H1 (cell line): ENCODE measurements around the gene MAVS. TPM values are rescaled to one million over a fixed set of nuclear protein-coding genes. Genes with fewer than 3 reads are reported as not detected.
"Not testable (repeated sequence)": the region's sequence is repeated elsewhere in the genome, so short reads cannot be mapped to it uniquely, and the experiment has no call there.

Experiments used
- CTCF ChIA-PET: fragments of 300-600 bp; sonication (Branson Sonifier 250); formaldehyde crosslinking; loops from one replicate; lab custom pipeline; 2021; ENCODE audit not compliant: partially characterized antibody; lab: Charles Lee
- POLR2A ChIA-PET: fragments of 300-600 bp; sonication (Branson Sonifier 250); formaldehyde crosslinking; loops from one replicate; lab custom pipeline; 2021; ENCODE audit warnings: inconsistent platforms; ENCODE audit not compliant: partially characterized antibody; lab: Charles Lee
- DNase-seq, 2 experiments: peaks; one replicate each; pipeline versions ENCODE4 v3.0.0 to v3.0.0-alpha.2; 2010 to 2022; ENCODE audit warnings: low spot score in 2 of 2, low read depth in 1 of 2, mixed read lengths in 1 of 2
- FAIRE-seq: peaks from 2 replicates; lab custom pipeline; 2011; peaks lifted over from hg19 to GRCh38; lab: Jason Lieb, UNC
- H2AFZ ChIP-seq: 2 replicates; pipeline ENCODE4 v1.8.1; 2012; ENCODE audit warnings: low read length, inconsistent platforms
- H2AK5ac ChIP-seq: 2 replicates; pipeline ENCODE4 v1.6.1; 2013; ENCODE audit warnings: low read depth, low read length
- H2BK120ac ChIP-seq: replicated peaks from 2 replicates; pipeline ENCODE3; 2013; ENCODE audit warnings: low read depth, low read length, inconsistent platforms
- H2BK12ac ChIP-seq: 2 replicates; pipeline ENCODE4 v1.6.1; 2013; ENCODE audit warnings: low read depth, low read length
- H2BK15ac ChIP-seq: 2 replicates; pipeline ENCODE4 v1.6.1; 2013; ENCODE audit warnings: low read length
- H2BK20ac ChIP-seq: 2 replicates; pipeline ENCODE4 v1.6.1; 2013; ENCODE audit warnings: low read length
- H2BK5ac ChIP-seq: 2 replicates; pipeline ENCODE4 v1.6.1; 2013; ENCODE audit warnings: low read depth, low read length
- H3K14ac ChIP-seq: 2 replicates; pipeline ENCODE4 v1.6.1; 2013; ENCODE audit warnings: inconsistent platforms; ENCODE audit not compliant: insufficient read length
- H3K18ac ChIP-seq: 2 replicates; pipeline ENCODE4 v1.6.1; 2013; ENCODE audit warnings: low read length; ENCODE audit errors: extremely low read depth
- H3K23ac ChIP-seq: 2 replicates; pipeline ENCODE4 v1.6.1; 2013; ENCODE audit warnings: inconsistent platforms; ENCODE audit not compliant: insufficient read length
- H3K23me2 ChIP-seq: 2 replicates; pipeline ENCODE4 v1.6.1; 2013; ENCODE audit warnings: low read depth, low read length
- H3K27ac ChIP-seq: 2 replicates; pipeline ENCODE4 v1.6.1; 2011; ENCODE audit warnings: low read depth, low read length, inconsistent platforms
- H3K27me3 ChIP-seq, 4 experiments: replicated peaks in 1 of 4; 1 replicate in 1 of 4; 2 replicates in 3 of 4; pipeline versions ENCODE4 v1.6.1 to v1.8.1; 2011 to 2013; ENCODE audit warnings: low read length in 3 of 4, mild to moderate bottlenecking in 3 of 4, inconsistent platforms in 2 of 4, mixed read lengths in 2 of 4, moderate library complexity in 1 of 4; ENCODE audit not compliant: control insufficient read depth in 3 of 4, insufficient read depth in 3 of 4; ENCODE audit errors: extremely low read depth in 1 of 4
- H3K36me3 ChIP-seq, 4 experiments: 2 replicates each; pipeline versions ENCODE4 v1.6.1 to v1.8.1; 2011 to 2013; ENCODE audit warnings: mild to moderate bottlenecking in 4 of 4, low read length in 3 of 4, moderate library complexity in 2 of 4, control low read depth in 1 of 4, inconsistent platforms in 1 of 4; ENCODE audit not compliant: insufficient read depth in 4 of 4, control insufficient read depth in 2 of 4
- H3K4ac ChIP-seq: replicated peaks from 2 replicates; pipeline ENCODE3; 2013; ENCODE audit warnings: low read length, low read depth, mixed read lengths, inconsistent platforms; ENCODE audit not compliant: insufficient read length
- H3K4me1 ChIP-seq, 4 experiments: replicated peaks in 1 of 4; 1 replicate in 1 of 4; 2 replicates in 3 of 4; pipeline versions ENCODE4 v1.6.1 to v1.8.1; 2011 to 2013; ENCODE audit warnings: low read length in 3 of 4, inconsistent platforms in 2 of 4, mixed read lengths in 1 of 4; ENCODE audit not compliant: insufficient read depth in 4 of 4, control insufficient read depth in 3 of 4
- H3K4me2 ChIP-seq, 2 experiments: 2 replicates each; pipeline versions ENCODE4 v1.6.1 to v1.8.1; 2011 to 2013; ENCODE audit warnings: low read depth in 2 of 2, low read length in 2 of 2, control low read depth in 1 of 2, inconsistent platforms in 1 of 2, mild to moderate bottlenecking in 1 of 2; ENCODE audit not compliant: insufficient read depth in 1 of 2
- H3K4me3 ChIP-seq, 4 experiments: fragments of 200-600, 300-600 bp in 1 of 4; sonication (generic), shearing (Covaris generic), sonication (Bioruptor Twin) in 1 of 4; 2 replicates each; pipeline versions ENCODE4 v1.5.1 to v1.8.1; 2011 to 2016; ENCODE audit warnings: low read length in 4 of 4, low read depth in 3 of 4, control low read depth in 2 of 4, inconsistent platforms in 2 of 4, mild to moderate bottlenecking in 2 of 4, mixed read lengths in 1 of 4, moderate library complexity in 1 of 4; ENCODE audit not compliant: insufficient read depth in 2 of 4; ENCODE audit errors: extremely low read depth in 1 of 4
- H3K56ac ChIP-seq: replicated peaks from 2 replicates; pipeline ENCODE3; 2013; ENCODE audit warnings: low read depth, mild to moderate bottlenecking, mixed read lengths, low read length, inconsistent platforms; ENCODE audit not compliant: insufficient read length
- H3K79me1 ChIP-seq: 2 replicates; pipeline ENCODE4 v1.6.1; 2013; ENCODE audit warnings: low read depth, low read length, control low read depth
- H3K79me2 ChIP-seq, 2 experiments: 2 replicates each; pipeline versions ENCODE4 v1.6.1 to v1.8.1; 2012 to 2013; ENCODE audit warnings: low read length in 2 of 2, mild to moderate bottlenecking in 2 of 2, inconsistent platforms in 1 of 2; ENCODE audit not compliant: insufficient read depth in 2 of 2, control insufficient read depth in 1 of 2
- H3K9ac ChIP-seq, 4 experiments: replicated peaks in 1 of 4; 1 replicate in 1 of 4; 2 replicates in 3 of 4; pipeline versions ENCODE4 v1.6.1 to v1.8.1; 2011 to 2013; ENCODE audit warnings: low read depth in 3 of 4, low read length in 3 of 4, control low read depth in 2 of 4, mild to moderate bottlenecking in 2 of 4, moderate library complexity in 2 of 4, inconsistent platforms in 1 of 4; ENCODE audit errors: extremely low read depth in 1 of 4
- H3K9me3 ChIP-seq, 2 experiments: 2 replicates each; pipeline versions ENCODE4 v1.6.1 to v1.8.1; 2012 to 2013; ENCODE audit warnings: mild to moderate bottlenecking in 2 of 2, moderate library complexity in 2 of 2, control low read depth in 1 of 2, inconsistent platforms in 1 of 2, low read depth in 1 of 2, low read length in 1 of 2, mixed read lengths in 1 of 2; ENCODE audit not compliant: insufficient read depth in 2 of 2
- H4K20me1 ChIP-seq, 2 experiments: replicated peaks in 1 of 2; 2 replicates each; pipeline versions ENCODE3 to v1.8.1; 2011 to 2013; ENCODE audit warnings: inconsistent platforms in 2 of 2, low read length in 2 of 2, mild to moderate bottlenecking in 1 of 2; ENCODE audit not compliant: insufficient read depth in 2 of 2, control insufficient read depth in 1 of 2
- H4K5ac ChIP-seq: 2 replicates; pipeline ENCODE4 v1.6.1; 2013; ENCODE audit warnings: low read length, low read depth, mixed read lengths, inconsistent platforms; ENCODE audit not compliant: insufficient read length
- H4K8ac ChIP-seq: 2 replicates; pipeline ENCODE4 v1.8.0; 2013; ENCODE audit warnings: mild to moderate bottlenecking, moderate library complexity, low read length, inconsistent platforms; ENCODE audit not compliant: insufficient read depth; ENCODE audit errors: extremely low read depth
- H4K91ac ChIP-seq: replicated peaks from 2 replicates; pipeline ENCODE3; 2013; ENCODE audit warnings: low read length, mixed read lengths, inconsistent platforms; ENCODE audit not compliant: insufficient read length
- WGBS, 2 experiments: shearing (Covaris generic) in 1 of 2; methylation state at CpG; one replicate each; pipeline versions ENCODE4 v1.1.6 to v1.1.7; 2013 to 2015; ENCODE audit warnings: low lambda C conversion rate in 2 of 2, mixed read lengths in 2 of 2, inconsistent platforms in 1 of 2, low coverage in 1 of 2, missing lambda C conversion rate in 1 of 2; ENCODE audit not compliant: insufficient replicate concordance in 2 of 2, insufficient coverage in 1 of 2, insufficient read length in 1 of 2; ENCODE audit errors: extremely low coverage in 1 of 2, missing lambda C conversion rate in 1 of 2; 5-methylcytosine and 5-hydroxymethylcytosine counted together
- polyA plus RNA-seq, 7 experiments: library from polyadenylated mRNA; depleted of rRNA in 3 of 7; stranded (reverse) in 5 of 7; unstranded in 2 of 7; fragments of >200 nt in 5 of 7; fragments of 200-250 nt in 2 of 7; gene quantifications; 1 replicate in 5 of 7; 2 replicates in 1 of 7; 4 replicates in 1 of 7; pipeline versions ENCODE4 v1.2.1 to v1.2.3, GENCODE V29; 2011 to 2013; ENCODE audit warnings: missing spikeins in 2 of 7, mixed read lengths in 2 of 7
- total RNA-seq: library from RNA; stranded (reverse); fragmentation: NEBNext Ultra II Directional; extraction: Animal tissue kit (Norgen Biotek cat#: 25700); gene quantifications from 2 replicates; pipeline ENCODE4 v1.2.1, GENCODE V29; 2021

MAVS gene
- total and polyA plus RNA-seq, 2 of the 8 experiments (the other 6 are each of a cell fraction or from before 2014, with no cell fraction given): 9.9 to 24.3 TPM

DNA sequence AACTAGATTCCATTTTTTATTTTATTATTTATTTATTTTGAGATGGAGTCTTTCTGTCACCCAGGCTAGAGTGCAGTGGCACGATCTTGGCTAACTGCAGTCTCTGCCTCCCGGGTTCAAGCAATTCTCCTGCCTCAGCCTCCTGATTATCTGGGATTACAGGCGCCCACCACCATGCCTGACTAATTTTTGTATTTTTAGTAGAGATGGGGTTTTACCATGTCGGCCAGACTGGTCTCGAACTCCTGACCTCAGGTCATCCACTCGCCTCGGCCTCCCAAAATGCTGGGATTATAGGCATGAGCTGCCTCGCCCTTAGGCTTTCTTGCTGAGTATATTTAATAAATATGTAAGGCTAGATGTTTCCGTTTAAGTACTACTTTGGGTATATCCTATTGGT is 51.5 kb downstream of the MAVS start:
- H3K4me1 ChIP-seq, H3K9me3 ChIP-seq, H4K5ac ChIP-seq, H2BK15ac ChIP-seq, H3K4ac ChIP-seq, H2BK120ac ChIP-seq, FAIRE-seq, H3K18ac ChIP-seq, H2BK12ac ChIP-seq, H3K79me1 ChIP-seq, H3K27ac ChIP-seq, H3K9ac ChIP-seq, H2BK5ac ChIP-seq, H2BK20ac ChIP-seq, H3K23me2 ChIP-seq, H2AK5ac ChIP-seq, DNase-seq, H3K14ac ChIP-seq, H3K56ac ChIP-seq, H3K23ac ChIP-seq, H3K27me3 ChIP-seq, H4K91ac ChIP-seq, H3K4me2 ChIP-seq, H2AFZ ChIP-seq, H4K8ac ChIP-seq, H3K4me3 ChIP-seq: not testable (repeated sequence)
- Histone ChIP-seq H3K79me2 (peaks cover 57 to 98% of the 10 kb centered on the region in 2 experiments), H3K36me3 (peaks cover 0 to 13% (median under 1%) of the 10 kb centered on the region in 4 experiments; a peak in 3 of 8 replicates), H4K20me1 (peaks cover 27 to 32% of the 10 kb centered on the region in 2 experiments)
- 91% methylated on average over 9 of the region's 9 CpGs; no CpG with 5 or more reads in 1 of the 2 experiments for WGBS, 2 experiments
- POLR2A ChIA-PET: interaction anchor here (1.5 to 3.0 kb wide), 4 partner anchors 8 to 14 kb away, joined by 5 to 25 read pairs (median 10); partner anchors contain the start of gene PANK2
- CTCF ChIA-PET: interaction anchor here (1.4 to 1.6 kb wide), 2 partner anchors 11 to 43 kb away, joined by 3 to 5 read pairs; no protein-coding TSS in a partner anchor
